Fibroblast of lung (primary cell): Measurements from ENCODE around the gene PIGR.

Experiments
- CTCF ChIP-seq, 2 donors: IDR thresholded peaks in 1 of 2; conservative IDR thresholded peaks in 1 of 2; 1 replicate in 1 of 2; 2 replicates in 1 of 2; pipeline ENCODE4 v1.5.1; 2011 to 2012; ENCODE audit warnings: low read length in 2 of 2, control low read depth in 1 of 2, inconsistent platforms in 1 of 2, low read depth in 1 of 2, mild to moderate bottlenecking in 1 of 2
- EZH2 ChIP-seq: IDR thresholded peaks from 2 replicates; pipeline ENCODE4 v1.5.1; 2012; ENCODE audit warnings: low read length, control low read depth, mild to moderate bottlenecking; ENCODE audit errors: missing control alignments

DNA sequence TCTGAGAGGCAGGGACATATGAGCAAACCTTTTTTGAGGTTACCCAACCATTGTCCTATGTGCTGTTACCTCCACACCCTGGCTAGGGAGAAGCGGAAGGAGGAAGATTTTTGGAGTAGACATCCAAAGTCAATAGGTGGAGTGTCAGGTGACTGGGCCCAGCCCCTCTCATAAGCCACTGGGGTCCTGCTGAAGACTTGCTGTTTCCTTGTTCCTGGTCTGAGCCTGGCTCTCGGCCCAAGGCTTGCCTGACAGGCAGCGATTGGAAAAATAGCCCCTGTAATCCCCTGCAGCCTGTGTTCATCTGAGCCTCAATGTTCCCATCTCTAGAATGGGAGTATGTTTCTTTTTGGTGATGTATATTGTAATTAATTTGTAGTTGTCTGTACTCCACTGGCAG, 6.9 kb upstream of the PIGR start:
- no peak for TF ChIP-seq CTCF (conservative IDR thresholded peaks at IDR 0.05 in 1 of 2, IDR thresholded peaks at IDR 0.05 in 1 of 2; ENCODE audit: low read depth in 1 of 2, low read length in 2 of 2)
- no peak for TF ChIP-seq EZH2
